ENCODE measurements around the gene KRTAP10-7.
"Not testable (repeated sequence)": the region's sequence is repeated elsewhere in the genome, so short reads cannot be mapped to it uniquely, and the experiment has no call there.

KRTAP10-7 gene

DNA sequence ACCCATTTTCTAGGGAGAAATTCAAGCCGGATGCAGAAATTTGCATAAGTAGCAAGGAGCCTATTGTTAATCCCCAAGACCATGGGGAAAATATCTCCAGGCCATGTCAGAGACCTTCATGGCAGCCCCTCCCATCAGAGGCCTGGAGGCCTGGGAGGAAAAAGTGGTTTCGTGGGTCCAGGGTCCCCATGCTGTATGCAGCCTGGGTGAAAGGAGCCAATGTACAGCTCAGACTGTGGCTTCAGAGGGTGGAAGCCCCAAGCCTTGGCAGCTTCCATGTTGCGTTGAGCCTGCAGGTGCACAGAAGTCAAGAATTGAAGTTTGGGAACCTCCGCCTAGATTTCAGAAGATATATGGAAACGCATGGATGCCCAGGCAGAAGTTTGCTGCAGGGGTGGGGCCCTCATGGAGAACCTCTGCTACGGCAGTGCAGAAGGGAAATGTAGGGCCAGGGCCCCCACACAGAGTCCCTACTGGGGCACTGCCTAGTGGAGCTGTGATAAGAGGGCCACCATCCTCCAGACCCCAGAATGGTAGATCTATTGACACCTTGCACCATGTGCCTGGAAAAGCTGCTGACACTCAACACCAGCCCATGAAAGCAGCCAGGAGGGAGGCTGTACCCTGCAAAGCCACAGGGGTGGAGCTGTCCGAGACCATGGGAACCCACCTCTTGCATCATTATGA, 9.9 kb downstream of the KRTAP10-7 start:
- DNase-seq (ENCODE audit: low read depth in 1 of 2, low spot score in 1 of 2), result not testable (repeated sequence)

DNA sequence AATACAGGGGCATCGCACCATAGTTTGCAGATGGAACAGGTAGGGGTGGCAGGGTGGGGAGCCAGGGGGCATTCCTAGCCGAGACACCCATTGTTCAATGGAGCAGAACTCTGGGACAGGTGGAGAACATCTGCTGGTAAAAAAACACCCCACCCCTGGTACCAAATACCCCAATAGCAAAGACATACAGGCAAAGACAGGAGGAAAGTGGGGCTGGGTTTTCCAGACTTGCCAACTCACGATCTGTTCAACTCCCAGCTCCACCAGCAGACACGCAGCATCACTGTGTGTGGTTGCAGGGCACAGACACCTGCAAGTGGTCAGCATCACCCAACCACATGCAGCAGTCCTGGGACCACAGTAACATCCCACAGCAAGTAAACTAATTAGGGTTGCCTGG, 11.2 kb downstream of the KRTAP10-7 start:
- no peak for DNase-seq (ENCODE audit: low read depth in 1 of 2, low spot score in 1 of 2)

DNA sequence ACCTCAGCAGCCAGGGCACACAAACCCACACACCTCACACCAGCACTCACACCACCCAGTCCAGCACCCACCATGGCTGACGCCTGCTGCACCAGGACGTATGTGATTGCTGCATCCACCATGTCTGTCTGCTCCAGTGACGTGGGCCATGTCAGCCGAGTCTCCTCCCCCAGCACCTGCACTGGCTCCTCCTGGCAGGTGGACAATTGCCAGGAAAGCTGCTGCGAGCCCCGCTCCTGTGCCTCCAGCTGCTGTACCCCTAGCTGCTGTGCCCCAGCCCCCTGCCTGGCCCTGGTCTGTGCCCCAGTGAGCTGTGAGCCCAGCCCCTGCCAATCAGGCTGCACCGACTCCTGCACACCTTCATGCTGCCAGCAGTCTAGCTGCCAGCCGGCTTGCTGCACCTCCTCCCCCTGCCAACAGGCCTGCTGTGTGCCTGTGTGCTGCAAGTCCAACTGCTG, 11.7 kb downstream of the KRTAP10-7 start, which contains the start of gene KRTAP10-8:
KRTAP10-8 (plus strand) TSS at position 51 of the 458 bp plus-strand sequence; CDS start at position 73, 22 bp downstream.
- no peak for DNase-seq (ENCODE audit: low read depth in 1 of 2, low spot score in 1 of 2)

DNA sequence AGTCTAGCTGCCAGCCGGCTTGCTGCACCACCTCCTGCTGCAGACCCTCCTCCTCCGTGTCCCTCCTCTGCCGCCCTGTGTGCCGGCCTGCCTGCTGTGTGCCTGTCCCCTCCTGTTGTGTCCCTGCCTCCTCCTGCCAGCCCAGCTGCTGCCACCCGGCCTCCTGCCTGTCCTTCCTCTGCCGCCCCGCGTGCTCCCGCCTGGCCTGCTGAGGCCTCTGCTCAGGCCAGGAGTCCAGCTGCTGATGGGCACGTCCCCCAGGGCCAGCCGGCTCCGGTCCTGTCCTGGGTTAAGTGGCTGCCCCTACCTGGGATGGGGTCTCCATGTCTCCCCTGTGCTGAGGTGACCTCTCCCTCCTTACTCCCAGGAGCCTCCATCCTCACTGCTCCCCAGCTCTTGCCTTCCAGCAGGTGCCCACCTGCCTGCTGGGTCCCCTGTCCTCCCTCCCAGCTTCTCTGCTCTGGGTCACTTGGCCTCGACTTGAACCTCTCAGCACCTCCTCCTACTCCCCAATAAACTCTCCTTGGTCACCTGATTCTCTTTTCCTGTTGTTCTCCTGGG, 12.4 kb downstream of the KRTAP10-7 start:
- DNase-seq (ENCODE audit: low read depth in 1 of 2, low spot score in 1 of 2), result no peak

DNA sequence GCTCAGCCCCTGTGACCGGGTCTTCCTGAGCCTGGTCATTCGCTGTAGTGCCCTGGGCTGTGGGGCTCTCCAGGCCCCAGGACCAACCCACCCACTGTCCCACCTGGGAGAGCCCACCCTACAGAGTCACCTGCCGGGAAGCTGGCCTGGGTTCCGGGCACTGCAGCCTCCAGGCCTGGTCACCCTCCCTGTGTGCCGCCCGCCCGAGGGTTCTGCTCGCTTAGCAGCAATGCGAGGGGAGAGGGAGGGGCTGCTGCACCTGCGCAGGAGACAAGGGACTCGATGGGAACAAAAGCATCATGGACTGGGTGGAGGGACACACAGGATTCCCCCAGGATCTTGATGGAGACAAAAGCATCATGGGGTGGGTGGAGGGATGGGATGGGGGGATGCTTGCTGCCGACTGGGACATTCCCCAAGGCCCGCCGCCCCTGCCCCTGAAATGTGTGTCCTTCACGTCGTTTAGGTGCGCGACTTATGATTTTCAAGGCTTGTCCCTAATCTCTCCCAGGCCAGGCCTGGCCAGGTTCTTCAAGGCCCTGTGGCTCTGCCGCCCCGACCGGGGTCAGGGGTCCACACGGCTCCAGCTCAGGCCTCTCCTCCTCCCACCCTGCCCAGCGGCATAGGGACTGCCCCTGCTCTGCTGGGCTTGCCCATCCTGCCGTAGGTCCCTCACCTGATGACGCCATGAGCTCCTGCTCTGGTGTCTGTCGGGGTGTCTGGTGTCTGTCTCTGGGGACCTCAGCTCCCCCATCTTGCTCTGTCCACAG, 13.2 kb downstream of the KRTAP10-7 start:
- DNase-seq (ENCODE audit: low read depth in 1 of 2, low spot score in 1 of 2), result no peak

DNA sequence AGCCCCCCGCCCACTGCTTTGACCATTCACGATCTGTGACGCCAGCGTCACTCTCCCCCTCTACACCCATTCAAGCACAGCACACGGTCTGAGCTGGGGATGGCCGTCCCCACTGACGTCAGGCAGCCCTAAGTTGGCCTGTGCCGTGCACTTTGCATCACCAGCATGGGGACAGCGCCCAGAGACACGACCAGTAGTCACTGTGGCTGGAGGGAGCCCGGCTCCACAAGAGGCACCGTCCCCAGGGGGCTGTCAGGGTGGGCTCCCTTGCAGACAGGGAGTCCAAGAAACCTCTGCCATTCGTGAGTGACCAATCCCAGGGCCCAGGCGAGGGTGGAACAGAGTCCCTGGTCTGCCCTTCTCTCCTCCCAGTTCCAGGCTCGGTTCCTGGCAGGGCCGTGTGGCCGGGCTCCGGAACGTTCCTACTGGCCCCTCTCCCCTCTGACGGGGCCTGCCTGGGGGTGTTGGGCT, 13.8 kb downstream of the KRTAP10-7 start:
- no peak for DNase-seq (ENCODE audit: low read depth in 1 of 2, low spot score in 1 of 2)

DNA sequence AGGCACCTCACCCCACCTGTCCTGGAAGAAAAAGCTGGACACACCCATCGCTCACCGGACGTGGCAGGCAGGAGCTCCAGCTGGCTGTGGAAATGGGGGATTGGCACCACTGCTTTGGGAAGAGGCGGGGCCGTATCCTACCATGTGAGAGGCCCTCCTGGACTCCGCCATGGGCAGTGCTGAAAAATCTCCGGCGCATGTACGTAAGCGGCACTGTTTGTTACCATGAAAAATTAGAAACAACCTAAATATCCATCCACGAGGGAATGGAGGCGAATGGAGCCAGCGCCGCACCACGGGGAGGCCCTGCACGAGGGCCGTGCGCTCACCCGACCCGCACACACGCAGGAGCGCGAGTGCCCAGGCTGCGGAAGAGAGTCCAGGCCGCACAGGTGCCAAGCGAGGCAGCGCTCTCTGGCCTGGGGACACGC, 14.6 kb downstream of the KRTAP10-7 start:
- DNase-seq (ENCODE audit: low read depth in 1 of 2, low spot score in 1 of 2), result peak in 1 of 2 donors; percentile 0

DNA sequence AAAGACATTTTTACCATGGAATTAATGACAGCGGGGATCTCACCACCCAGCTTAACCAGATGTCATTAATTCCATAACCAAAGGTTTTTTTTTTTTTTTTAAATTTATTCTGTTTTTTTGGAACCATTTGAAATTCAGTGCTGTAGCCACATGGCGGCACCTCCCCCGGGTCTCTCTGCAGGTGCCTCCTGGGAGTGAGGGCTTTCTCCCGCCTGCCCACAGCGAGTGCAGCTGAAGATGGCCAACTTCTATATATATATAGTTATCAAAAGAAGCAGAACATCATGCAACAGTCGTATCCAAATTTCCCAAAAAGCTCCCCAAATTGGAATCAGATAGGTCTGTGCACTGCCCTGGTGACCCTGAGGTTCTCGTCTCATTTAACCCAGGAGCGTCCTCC, 15.1 kb downstream of the KRTAP10-7 start:
- DNase-seq (ENCODE audit: low read depth in 1 of 2, low spot score in 1 of 2), result no peak

DNA sequence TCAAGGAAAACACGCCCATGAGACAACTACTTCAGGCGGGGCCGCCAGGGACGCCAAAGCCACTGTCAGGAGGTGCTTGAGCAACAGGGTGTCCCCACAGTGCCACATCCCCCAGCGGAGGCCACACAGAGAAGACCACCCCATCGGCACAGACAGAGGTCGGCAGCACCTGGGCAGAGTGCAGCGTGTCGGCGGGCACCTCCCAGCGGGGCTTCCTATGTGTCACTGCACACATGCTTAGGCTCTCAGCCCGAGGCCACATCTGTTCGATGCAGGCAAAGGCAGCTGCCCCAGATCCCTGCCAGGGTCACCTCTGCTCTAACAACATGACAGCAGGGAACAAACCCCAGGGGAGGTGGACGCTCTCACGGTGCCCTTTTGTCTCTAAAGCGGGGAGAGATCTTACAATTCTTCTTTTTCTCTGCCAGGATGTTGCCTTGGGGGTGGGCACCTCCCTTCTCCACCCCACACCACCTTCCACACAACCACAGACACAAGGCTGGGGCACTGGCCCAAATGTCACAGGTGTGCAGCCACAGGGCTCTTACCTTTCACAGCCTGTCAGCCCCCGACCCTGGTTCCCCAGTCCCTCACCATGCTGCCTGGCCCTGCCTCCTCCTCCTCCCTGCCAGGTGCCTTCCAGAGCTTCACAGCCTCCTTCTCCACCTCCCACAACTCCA, 15.7 kb downstream of the KRTAP10-7 start:
- DNase-seq (ENCODE audit: low read depth in 1 of 2, low spot score in 1 of 2), result no peak

DNA sequence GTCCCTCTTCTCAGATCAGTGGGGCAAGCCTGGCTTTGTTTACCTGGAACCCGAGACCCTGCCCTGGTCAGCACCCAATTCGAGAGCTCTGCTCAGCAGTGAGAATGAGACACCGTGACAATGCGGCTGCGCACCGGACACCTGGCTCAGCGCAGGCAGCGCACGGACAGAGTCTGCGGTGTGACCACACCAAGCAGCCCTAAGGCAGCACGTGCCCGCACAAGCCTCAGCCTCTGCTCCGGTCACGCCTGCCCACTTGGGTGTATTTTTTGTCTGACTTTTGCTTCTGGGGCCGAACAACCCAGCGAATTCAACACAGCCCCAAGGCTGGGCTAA, 16.2 kb downstream of the KRTAP10-7 start:
- DNase-seq (ENCODE audit: low read depth in 1 of 2, low spot score in 1 of 2), result no peak

DNA sequence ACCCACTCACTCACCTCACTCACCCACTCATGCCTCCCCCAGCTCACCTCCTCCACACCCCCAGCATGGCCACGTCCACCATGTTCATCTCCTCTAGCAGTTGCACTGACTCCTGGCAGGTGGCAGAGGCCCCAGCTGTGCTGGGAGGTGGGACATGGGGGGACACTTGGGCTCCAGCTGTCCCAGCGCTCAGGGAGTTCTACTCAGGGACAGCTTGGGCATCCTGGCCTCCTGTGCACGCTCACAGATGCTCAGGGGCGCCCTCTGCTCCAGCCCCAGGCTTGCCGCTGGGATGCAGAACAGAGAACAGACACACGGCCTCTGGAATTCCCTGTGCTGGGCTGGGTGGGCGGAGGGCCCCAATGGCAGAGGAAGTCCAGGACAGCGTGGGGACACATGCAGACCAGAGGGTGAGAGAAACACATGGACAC, 16.7 kb downstream of the KRTAP10-7 start:
- DNase-seq (ENCODE audit: low read depth in 1 of 2, low spot score in 1 of 2), result no peak

DNA sequence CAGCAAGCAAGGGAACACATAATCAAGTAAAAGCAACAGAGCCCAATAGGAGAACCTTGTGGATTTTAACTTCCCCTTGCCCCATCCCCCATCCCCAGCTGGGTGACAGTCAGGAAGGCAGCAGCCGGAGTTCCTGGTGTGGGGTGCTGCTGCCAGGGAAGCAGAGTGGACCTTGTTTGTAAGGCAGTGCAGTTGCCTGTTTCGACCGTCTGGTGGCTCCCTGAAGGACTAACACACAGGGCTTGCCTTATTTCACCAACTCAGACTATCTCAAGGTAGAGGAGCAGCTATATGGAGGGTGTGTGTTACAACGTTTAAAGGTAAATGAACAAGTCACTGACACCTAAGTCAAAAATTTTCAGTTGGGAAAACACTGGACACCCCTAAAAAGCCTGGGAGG, 18.1 kb downstream of the KRTAP10-7 start:
- no peak for DNase-seq (ENCODE audit: low read depth in 1 of 2, low spot score in 1 of 2)

DNA sequence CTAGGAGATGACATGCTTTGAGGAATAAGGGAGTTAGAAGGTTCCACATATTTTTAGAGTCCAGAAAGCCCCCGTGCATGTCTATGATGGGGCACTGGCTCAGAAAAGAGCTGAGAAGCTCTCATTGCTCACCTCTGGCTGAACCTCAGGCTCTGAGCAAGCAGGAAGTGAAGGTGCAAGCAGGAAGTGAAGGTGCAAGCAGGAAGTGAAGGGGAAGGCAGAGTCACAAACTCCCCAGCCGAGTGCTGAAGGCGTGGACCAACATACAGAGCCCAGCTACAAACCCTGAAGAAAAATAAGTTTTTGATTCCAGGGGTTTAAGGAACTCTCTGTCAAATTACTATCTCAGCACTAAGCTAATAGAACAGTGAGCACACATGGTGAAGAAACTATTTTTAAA, 18.5 kb downstream of the KRTAP10-7 start:
- DNase-seq (ENCODE audit: low read depth in 1 of 2, low spot score in 1 of 2), result peak; percentile 26 to 34

DNA sequence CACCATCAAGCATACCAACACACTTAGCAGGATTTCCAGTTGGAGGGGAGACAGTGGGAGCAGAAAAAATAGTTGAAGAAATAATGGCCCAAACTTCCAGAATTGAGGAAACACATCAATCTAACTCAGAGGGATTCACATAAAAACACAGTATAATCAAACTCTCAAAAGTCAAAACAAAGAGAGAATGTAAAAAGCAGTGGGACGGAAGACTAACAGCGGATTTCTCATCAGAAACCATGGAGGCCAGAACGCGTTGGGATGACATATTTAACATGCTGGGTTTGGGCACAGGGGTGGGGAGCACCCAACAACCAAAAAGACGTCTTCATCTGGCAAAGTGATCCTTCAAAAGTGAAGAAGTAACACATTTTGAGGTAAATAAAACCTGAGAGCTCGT, 19.5 kb downstream of the KRTAP10-7 start:
- no peak for DNase-seq (ENCODE audit: low read depth in 1 of 2, low spot score in 1 of 2)

DNA sequence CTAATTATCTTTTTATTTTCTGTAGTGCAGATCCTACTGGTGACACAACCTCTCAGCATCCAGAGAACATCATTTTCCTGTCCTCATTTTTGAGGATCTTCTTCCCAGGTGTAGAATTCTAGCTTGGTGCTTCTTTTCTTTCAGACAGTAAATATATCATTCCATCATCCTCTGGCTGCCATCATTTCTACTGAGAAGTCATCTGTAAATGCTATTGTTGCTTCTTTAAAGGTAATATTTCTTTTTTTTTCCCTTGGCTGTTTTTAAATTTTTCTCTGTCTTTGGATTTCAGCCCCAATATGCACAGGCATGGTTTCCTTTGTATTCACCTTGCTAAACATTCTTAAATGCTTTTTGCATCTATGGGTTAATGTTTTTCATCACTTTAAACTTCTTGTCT, 23.2 kb downstream of the KRTAP10-7 start:
- no peak for DNase-seq (ENCODE audit: low read depth in 1 of 2, low spot score in 1 of 2)

DNA sequence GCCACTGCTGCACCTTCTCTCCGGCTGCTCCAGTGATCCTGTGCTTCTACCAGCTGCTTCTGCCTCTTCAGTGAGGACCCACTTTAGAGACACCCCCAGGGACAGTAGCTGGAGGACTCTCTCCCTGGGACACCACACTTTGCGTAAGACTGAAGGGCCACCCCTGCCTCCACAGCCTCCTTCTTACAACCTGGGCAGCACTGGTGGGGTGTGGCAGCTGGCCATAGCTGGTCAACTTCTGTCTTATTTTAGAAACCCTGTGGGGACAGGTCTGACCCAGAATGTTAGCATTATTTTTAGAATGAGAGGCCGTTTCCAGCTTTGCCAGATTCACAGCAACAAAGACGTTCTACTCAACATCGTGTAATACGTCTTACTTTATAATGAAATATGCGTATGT, 25.4 kb downstream of the KRTAP10-7 start:
- DNase-seq (ENCODE audit: low read depth in 1 of 2, low spot score in 1 of 2), result no peak

DNA sequence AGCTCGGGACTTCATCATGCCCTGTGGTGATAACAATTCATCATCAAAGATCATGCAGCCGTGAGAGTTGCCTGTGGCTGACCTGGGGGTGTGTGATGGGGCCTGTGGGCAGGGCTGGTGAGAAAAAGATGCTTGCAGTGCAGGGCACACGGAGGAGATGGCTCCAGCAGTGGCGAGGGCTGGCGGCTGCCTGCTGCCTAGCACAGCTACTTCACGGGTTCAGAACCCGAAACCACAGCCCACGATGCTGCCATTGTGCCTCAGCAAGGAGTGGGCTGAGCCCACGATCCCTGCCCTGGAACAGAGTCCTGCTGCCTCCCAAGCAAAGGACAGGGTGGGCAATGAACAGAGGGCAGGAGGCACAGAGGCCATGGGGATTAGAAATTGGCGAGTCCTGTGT, 25.9 kb downstream of the KRTAP10-7 start:
- no peak for DNase-seq (ENCODE audit: low read depth in 1 of 2, low spot score in 1 of 2)

DNA sequence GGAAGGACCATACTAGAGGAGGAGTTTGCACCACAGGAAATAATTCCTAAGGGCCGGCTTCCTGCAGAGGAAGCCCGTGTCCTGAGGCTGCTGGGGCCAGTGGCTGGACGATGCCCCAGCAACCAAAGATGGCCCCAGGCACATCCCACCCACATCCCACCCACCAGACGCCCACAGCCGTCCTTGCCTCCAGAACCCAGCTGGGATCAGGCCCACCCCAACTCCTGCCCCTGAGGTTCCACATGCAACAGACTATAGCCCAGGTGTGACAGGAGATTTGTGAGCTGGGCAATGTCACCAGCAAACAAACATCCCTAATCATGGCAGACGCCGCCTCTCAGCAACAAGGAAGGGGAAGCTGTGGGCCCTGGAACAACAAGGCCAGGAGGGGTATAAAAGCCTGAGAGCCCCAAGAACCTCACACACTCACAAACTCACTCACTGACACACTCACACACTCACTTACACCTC, 26.3 kb downstream of the KRTAP10-7 start, which contains the start of gene KRTAP10-9:
KRTAP10-9 (plus strand) TSS at position 421 of the 471 bp plus-strand sequence. CDS start 79 bp downstream, outside the sequence.
- DNase-seq (ENCODE audit: low read depth in 1 of 2, low spot score in 1 of 2), result no peak

DNA sequence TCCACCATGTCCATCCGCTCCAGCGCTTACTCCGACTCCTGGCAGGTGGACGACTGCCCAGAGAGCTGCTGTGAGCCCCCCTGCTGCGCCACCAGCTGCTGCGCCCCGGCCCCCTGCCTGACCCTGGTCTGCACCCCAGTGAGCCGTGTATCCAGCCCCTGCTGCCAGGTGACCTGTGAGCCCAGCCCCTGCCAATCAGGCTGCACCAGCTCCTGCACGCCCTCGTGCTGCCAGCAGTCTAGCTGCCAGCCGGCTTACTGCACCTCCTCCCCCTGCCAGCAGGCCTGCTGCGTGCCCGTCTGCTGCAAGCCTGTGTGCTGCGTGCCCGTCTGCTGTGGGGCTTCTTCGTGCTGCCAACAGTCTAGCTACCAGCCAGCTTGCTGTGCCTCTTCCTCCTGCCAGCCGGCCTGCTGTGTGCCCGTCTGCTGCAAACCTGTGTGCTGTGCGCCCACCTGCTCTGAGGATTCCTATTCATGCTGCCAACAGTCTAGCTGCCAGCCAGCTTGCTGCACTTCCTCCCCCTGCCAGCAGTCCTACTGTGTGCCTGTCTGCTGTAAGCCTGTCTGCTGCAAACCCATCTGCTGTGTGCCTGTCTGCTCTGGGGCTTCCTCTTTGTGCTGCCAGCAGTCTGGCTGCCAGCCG, 26.9 kb downstream of the KRTAP10-7 start:
- DNase-seq (ENCODE audit: low read depth in 1 of 2, low spot score in 1 of 2), result not testable (repeated sequence)

DNA sequence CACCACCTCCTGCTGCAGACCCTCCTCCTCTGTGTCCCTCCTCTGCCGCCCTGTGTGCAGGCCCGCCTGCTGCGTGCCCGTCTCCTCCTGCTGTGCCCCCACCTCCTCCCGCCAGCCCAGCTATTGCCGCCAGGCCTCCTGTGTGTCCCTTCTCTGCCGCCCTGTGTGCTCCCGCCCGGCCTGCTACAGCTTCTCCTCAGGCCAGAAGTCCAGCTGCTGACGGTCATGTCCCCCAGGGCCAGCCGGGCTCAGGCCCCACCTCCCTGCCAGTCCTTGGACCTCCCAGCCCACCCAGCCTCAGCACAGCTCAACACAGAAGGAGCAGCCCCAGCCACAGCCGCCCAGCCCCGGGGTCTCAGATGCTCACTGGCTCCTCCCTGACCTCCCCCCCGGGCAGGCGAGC, 27.4 kb downstream of the KRTAP10-7 start:
- DNase-seq (ENCODE audit: low read depth in 1 of 2, low spot score in 1 of 2), result not testable (repeated sequence)

Data from stimulated activated CD4-positive, alpha-beta T cell treated with anti-CD3 and anti-CD28 coated beads, Interleukin-15, amount 100 ng/mL, for 1 hour (primary cell).